CD4-positive, alpha-beta T cell treated with Interleukin-17A for 1 hour (primary cell): ENCODE data around the gene KANSL3.
"Not testable (repeated sequence)": the region's sequence is repeated elsewhere in the genome, so short reads cannot be mapped to it uniquely, and the experiment has no call there.

Experiments used
- DNase-seq: peaks from one replicate; pipeline ENCODE4 v3.0.0-alpha.2; 2020

The KANSL3 gene

GRCh38 chr2:96602330-96602823 is 35.7 kb downstream of the KANSL3 start:
- peak; percentile 12 for DNase-seq

- no peak for DNase-seq
Observed at GRCh38 chr2:96601382-96602292, 36.5 kb downstream of the KANSL3 start.

GRCh38 chr2:96599941-96600340 is 38.2 kb downstream of the KANSL3 start:
- DNase-seq = no peak

GRCh38 chr2:96596596-96596995 is 41.5 kb downstream of the KANSL3 start:
- no peak for DNase-seq

- DNase-seq = peak; percentile 43
Observed at GRCh38 chr2:96594691-96595152, 43.4 kb downstream of the KANSL3 start.

GRCh38 chr2:96594282-96594681 is 43.8 kb downstream of the KANSL3 start:
- no peak for DNase-seq

- no peak for DNase-seq
Observed at GRCh38 chr2:96591494-96591893, 46.6 kb downstream of the KANSL3 start.

- DNase-seq = no peak
Observed at GRCh38 chr2:96591054-96591453, 47.1 kb downstream of the KANSL3 start.

- no peak for DNase-seq
Observed at GRCh38 chr2:96587843-96588242, 50.3 kb downstream of the KANSL3 start.

- DNase-seq = no peak
Observed at GRCh38 chr2:96584017-96584416, 54.1 kb downstream of the KANSL3 start.

GRCh38 chr2:96580771-96581170 is 57.3 kb downstream of the KANSL3 start:
- no peak for DNase-seq

GRCh38 chr2:96579422-96579821 is 58.7 kb downstream of the KANSL3 start:
- no peak for DNase-seq

GRCh38 chr2:96578731-96579130 is 59.4 kb downstream of the KANSL3 start:
- no peak for DNase-seq

GRCh38 chr2:96577501-96577900 is 60.6 kb downstream of the KANSL3 start:
- DNase-seq = no peak

GRCh38 chr2:96575785-96576456 is 62.2 kb downstream of the KANSL3 start:
- DNase-seq = no peak

- no peak for DNase-seq
Observed at GRCh38 chr2:96574364-96574763, 63.7 kb downstream of the KANSL3 start.

- no peak for DNase-seq
Observed at GRCh38 chr2:96568094-96568493, 70.0 kb downstream of the KANSL3 start.

GRCh38 chr2:96565111-96565510 is 73.0 kb downstream of the KANSL3 start:
- DNase-seq = no peak

- DNase-seq = no peak
Observed at GRCh38 chr2:96564563-96564962, 73.5 kb downstream of the KANSL3 start.

GRCh38 chr2:96564026-96564425 is 74.1 kb downstream of the KANSL3 start:
- DNase-seq = no peak

- DNase-seq = no peak
Observed at GRCh38 chr2:96558485-96558884, 79.6 kb downstream of the KANSL3 start.

- DNase-seq = no peak
Observed at GRCh38 chr2:96558061-96558460, 80.1 kb downstream of the KANSL3 start.

GRCh38 chr2:96557421-96557820 is 80.7 kb downstream of the KANSL3 start:
- DNase-seq = not testable (repeated sequence)
